ENCODE results near the gene PARP4.
"Not testable (repeated sequence)": the region's sequence is repeated elsewhere in the genome, so short reads cannot be mapped to it uniquely, and the experiment has no call there.

The PARP4 gene

GRCh38 chr13:24407844-24408243, 104.7 kb downstream of the PARP4 start:
- TF ChIP-seq, protein P1, sequence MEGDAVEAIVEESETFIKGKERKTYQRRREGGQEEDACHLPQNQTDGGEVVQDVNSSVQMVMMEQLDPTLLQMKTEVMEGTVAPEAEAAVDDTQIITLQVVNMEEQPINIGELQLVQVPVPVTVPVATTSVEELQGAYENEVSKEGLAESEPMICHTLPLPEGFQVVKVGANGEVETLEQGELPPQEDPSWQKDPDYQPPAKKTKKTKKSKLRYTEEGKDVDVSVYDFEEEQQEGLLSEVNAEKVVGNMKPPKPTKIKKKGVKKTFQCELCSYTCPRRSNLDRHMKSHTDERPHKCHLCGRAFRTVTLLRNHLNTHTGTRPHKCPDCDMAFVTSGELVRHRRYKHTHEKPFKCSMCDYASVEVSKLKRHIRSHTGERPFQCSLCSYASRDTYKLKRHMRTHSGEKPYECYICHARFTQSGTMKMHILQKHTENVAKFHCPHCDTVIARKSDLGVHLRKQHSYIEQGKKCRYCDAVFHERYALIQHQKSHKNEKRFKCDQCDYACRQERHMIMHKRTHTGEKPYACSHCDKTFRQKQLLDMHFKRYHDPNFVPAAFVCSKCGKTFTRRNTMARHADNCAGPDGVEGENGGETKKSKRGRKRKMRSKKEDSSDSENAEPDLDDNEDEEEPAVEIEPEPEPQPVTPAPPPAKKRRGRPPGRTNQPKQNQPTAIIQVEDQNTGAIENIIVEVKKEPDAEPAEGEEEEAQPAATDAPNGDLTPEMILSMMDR (IDR thresholded peaks at IDR 0.05), result no peak
- Histone ChIP-seq H3K4me3 (no peak overlapping the region), H3K27ac (no peak overlapping the region)
- no peak for DNase-seq (ENCODE audit: low spot score)

DNA sequence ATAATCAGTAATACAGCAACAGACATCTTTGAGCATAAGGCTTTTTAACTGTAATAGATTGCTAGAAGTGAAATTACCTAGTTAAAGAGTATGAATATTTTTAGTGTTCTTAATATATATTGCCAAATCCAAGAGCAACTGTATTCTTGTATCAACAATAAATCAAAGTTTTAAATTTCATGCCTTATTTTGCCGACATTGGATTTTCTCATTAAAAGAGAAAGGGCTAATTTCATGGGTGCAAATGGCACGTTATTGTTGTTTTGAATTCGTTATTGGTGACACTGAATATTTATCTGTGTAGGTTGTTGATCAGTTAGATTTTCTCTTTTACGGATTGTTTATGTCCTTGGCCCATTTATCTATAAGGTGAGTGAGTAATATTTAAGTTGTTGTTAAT, 106.1 kb downstream of the PARP4 start:
- Histone ChIP-seq H3K27ac (no peak overlapping the region), H3K4me3 (no peak overlapping the region)
- DNase-seq (ENCODE audit: low spot score), result no peak
- TF ChIP-seq, protein P1 (IDR thresholded peaks at IDR 0.05), result no peak

DNA sequence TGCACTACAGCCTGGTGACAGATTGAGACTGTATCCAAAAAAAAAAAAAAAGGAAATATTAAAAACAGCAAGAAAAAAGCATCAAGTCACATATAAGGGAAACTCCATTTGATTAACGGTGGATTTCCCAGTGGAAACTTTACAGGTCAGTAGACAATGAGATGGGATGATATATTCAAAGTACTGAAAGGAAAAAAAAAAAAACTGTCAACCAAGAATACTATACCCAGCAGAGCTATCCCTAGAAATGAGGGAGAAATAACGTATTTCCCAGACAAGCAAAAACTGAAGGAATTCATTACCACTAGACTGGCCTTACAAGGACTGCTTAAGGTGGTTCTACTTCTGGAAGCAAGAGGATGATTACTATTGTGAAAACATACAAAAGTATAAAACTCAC, 115.8 kb downstream of the PARP4 start:
- no peak overlapping the region for H3K27ac ChIP-seq
- H3K4me3 ChIP-seq, result no peak overlapping the region
- no peak for DNase-seq (ENCODE audit: low spot score)
- TF ChIP-seq, protein P1 (IDR thresholded peaks at IDR 0.05), result no peak

DNA sequence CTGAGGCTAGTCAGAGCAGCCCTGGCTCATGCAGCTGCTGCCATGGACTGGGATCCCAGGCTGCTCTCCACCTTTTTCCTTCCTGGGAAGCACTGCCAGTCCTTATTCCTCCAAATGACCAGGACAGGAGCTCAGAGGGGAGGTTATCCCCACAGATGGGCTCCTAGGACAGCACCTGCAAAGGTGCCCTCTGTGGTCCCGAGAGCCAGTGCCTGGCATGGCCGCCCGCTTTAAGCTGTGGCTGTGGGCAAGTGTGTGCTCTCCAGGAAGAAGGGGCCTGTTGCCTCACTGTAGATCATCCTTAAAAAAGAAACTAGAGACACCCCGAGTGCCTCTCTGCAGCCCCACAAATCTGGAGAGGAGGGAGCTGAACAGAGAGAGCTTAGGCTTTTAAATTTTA, 119.6 kb downstream of the PARP4 start:
- TF ChIP-seq, protein P1 (IDR thresholded peaks at IDR 0.05), result no peak
- H3K27ac ChIP-seq, result no peak overlapping the region
- no peak for DNase-seq (ENCODE audit: low spot score)
- no peak overlapping the region for H3K4me3 ChIP-seq

DNA sequence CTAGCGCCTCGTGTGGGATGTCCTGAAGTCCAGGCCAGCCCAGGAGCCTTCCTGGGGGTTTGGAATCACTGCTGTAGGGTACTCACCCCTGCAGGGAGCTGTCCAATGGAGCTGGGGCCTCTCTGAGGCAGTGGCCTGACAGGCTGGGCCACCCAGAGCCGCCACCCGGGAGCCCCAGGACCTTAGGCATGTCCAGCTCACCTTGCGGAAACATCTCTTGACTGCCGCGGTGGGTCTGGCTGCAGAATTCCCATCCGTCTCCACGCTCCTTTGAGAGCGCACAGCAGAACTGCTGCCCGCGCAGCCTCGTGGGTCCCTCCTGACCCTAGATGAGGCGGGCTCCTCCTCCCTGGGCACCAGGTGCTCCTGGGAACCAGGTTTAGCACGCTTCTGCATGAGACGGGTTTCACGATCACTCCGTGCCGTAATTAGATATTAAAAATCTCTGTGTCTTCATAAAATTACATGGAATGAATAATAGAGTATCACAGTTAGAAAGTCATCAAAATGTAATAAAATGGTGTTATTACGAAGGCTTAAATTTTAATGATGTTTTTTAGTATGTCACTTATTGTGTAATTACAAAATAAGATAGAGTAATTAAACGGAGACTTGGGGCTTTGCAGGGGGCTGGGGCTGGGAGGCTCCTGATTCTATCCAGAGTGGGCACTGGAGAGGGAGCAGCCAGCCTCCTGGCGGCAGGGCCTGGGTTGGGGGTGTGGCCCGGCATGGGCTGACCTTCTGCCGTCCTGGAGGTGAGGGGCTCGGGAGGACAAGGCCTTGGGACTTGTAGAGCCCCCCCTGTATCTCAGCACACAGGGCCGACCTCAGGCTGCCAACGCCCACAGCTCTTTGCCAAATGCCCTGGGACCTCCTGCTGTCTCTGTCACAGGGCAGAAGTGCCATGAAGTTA, 120.6 kb downstream of the PARP4 start:
- not testable (repeated sequence) for H3K4me3 ChIP-seq; H3K27ac ChIP-seq; DNase-seq (ENCODE audit: low spot score)

DNA sequence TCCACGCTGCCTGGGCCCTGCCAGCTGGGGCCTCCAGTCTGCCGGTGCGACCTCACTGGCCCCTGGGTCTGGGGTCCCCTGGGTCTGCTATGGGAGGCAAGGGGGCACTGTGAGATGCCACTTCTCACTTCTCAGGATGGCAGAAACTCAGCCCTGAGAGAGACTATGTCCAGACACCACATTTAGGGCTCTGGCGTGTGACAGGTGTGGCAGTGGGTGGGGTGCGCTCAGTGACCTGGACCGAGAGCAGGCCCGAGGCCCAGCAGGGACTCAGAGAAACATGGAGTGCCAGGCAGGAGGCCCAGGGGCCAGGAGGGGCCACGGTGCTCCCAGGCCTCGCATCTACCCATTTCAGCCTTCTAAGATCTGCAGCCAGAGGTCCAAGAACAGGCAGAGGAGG, 121.8 kb downstream of the PARP4 start:
- not testable (repeated sequence) for H3K4me3 ChIP-seq; H3K27ac ChIP-seq; DNase-seq (ENCODE audit: low spot score)

DNA sequence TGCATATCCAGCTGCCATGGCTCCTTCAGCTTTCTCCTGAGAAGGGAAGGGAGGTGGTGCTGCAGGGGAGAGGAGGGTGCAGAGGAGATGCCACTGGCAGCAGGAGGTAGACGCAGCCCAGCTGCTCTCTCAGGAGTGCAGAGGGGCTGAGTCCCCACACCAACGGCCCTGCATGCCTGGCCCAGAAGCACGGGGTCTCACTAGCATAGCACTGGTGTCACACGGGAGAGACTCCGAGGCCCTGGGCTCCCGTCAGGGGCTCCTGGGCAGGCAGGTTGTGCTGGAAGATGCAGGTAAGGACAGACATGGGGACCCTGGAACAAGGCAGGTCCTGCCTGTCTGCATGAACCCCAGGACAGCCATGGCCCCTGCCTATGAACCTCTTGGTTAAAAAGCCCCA, 123.1 kb downstream of the PARP4 start:
- DNase-seq (ENCODE audit: low spot score), result no peak
- H3K4me3 ChIP-seq, result no peak overlapping the region
- TF ChIP-seq, protein P1 (IDR thresholded peaks at IDR 0.05), result no peak
- no peak overlapping the region for H3K27ac ChIP-seq

DNA sequence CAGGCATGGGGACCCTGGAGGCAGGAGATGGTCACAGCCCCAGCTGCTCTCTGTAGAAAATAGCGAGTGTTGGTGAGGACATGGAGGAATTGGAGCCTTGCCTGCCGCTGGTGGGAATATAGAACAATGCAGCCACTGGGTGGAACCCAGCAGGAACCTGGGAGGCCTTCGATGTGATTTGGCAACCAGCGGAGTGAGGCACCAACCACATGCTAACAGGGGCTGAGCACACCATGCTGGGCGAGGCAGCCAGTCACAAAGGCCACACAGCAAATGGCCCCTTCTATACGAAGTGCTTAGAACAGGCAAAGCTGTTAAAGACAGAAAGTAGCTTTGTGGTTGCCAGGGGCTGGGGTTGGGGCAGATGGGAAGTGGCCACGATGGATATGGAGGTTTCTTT, 123.8 kb downstream of the PARP4 start:
- H3K4me3 ChIP-seq; DNase-seq (ENCODE audit: low spot score); H3K27ac ChIP-seq: not testable (repeated sequence)

Measured in coronary artery (tissue), 2 donors.